ENCODE measurements around the gene ROBO1. TPM values are rescaled to one million over a fixed set of nuclear protein-coding genes. Genes with fewer than 3 reads are reported as not detected.

ROBO1 gene
- total RNA-seq: 27.1 TPM
- long read RNA-seq, full-length matches to known transcripts: 2 of 15 reads
- long read RNA-seq, partial matches to known transcripts: 11 of 15 reads
- long read RNA-seq, other reads (novel, unspliced or antisense): 2 of 15 reads

GRCh38 chr3:79767905-79768267 lies at the start of gene ROBO1:
TSS of gene ROBO1 (minus strand) at chr3:79767998.
- no peak within 1 kb of the TSS for H3K27ac ChIP-seq
- DNase-seq: no peak
- peaks cover 12% of the 10 kb centered on the region for H3K27me3 ChIP-seq
- no peak within 1 kb of the TSS for H3K4me3 ChIP-seq
- H3K4me1 ChIP-seq: no peaks in the 10 kb centered on the region
- no peak for ATAC-seq
- TF ChIP-seq CTCF (IDR thresholded peaks at IDR 0.05): no peak
- intact Hi-C loops (cut with DNase I): no loop called here
- H3K36me3 ChIP-seq: no peaks in the 10 kb centered on the region
- no peaks in the 10 kb centered on the region for H3K9me3 ChIP-seq

DNA sequence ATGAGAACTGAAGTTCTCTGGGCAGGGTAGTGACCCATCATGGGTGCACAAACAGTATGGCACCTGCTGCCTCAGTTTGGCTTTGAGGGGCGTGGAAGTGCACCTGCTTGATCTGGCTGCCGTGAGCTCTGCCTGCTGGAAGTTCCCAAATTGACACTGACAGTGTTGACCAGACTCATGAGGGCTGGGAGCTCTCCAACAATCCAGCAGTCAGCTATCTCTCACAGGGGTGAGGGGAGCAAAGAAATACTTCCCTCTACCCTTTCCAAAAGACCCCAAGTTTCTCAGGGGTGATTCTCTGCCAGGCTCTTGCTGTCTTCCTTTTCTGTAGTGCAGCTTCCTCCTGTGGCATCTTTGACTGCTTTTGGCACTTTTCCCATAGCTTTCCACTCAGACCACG lies 49.4 kb upstream of the ROBO1 start:
- H3K9me3 ChIP-seq: peaks cover 6% of the 10 kb centered on the region
- DNase-seq (no peak), ATAC-seq (no peak)
- no peak for TF ChIP-seq CTCF (IDR thresholded peaks at IDR 0.05)
- H3K27me3 ChIP-seq: no peaks in the 10 kb centered on the region
- H3K27ac ChIP-seq: no peak overlapping the region
- no peaks in the 10 kb centered on the region for H3K36me3 ChIP-seq
- intact Hi-C loops (cut with DNase I): no loop called here
- no peak overlapping the region for H3K4me3 ChIP-seq
- H3K4me1 ChIP-seq: no peaks in the 10 kb centered on the region

DNA sequence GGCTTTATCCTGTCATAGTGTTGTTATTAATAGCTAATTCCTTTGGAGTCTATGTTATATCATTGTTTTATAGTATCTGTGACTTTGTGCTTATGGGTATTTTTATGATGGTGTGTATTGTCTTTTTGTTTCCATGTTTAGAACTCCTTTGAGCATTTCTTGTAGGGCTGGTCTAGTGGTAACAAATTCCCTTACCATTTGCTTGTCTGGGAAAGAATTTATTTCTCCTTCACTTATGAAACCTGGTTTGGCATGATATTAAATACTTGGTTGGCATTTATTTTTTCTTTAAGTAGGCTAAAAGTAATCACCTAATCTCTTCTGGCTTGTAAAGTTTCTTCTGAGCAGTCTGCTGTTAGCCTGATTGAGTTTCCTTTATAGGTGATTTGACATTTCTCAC lies 47.7 kb upstream of the ROBO1 start:
- Histone ChIP-seq H3K36me3 (no peaks in the 10 kb centered on the region), H3K9me3 (peaks cover 6% of the 10 kb centered on the region), H3K27ac (no peak overlapping the region), H3K4me3 (no peak overlapping the region), H3K27me3 (no peaks in the 10 kb centered on the region), H3K4me1 (no peaks in the 10 kb centered on the region)
- ATAC-seq (no peak), DNase-seq (no peak)
- intact Hi-C loops (cut with DNase I): no loop called here
- TF ChIP-seq CTCF (IDR thresholded peaks at IDR 0.05): no peak

- ATAC-seq: no peak
- H3K4me3 ChIP-seq: no peak overlapping the region
- H3K4me1 ChIP-seq: no peaks in the 10 kb centered on the region
- intact Hi-C loops (cut with DNase I): no loop called here
- no peaks in the 10 kb centered on the region for H3K27me3 ChIP-seq
- H3K36me3 ChIP-seq: no peaks in the 10 kb centered on the region
- TF ChIP-seq CTCF (IDR thresholded peaks at IDR 0.05): no peak
- DNase-seq: no peak
- H3K9me3 ChIP-seq: peaks cover 4% of the 10 kb centered on the region
- no peak overlapping the region for H3K27ac ChIP-seq
These were observed 42.8 kb upstream of the ROBO1 start for GRCh38 chr3:79810581-79810980.

DNA sequence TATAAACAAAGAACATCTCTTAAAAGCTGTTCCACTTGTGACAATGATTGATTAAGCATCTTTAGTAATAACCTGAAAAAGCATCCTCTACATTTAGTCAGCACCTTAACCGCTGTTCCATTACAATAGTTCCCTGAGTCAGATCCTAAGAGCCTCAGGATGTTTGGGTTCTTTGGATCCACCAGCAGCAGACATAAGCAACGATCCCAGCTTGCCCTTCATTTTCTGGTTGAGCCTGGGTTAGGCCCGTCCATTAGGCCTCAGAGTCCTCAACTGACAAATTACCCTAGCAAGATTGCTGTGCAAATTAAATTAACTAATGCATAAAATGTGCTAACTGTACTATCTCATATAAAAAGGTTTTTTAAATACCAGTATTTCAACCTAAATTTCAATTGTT lies 42.3 kb upstream of the ROBO1 start:
- Histone ChIP-seq H3K9me3 (no peaks in the 10 kb centered on the region), H3K4me3 (no peak overlapping the region)
- TF ChIP-seq CTCF (IDR thresholded peaks at IDR 0.05): no peak

DNA sequence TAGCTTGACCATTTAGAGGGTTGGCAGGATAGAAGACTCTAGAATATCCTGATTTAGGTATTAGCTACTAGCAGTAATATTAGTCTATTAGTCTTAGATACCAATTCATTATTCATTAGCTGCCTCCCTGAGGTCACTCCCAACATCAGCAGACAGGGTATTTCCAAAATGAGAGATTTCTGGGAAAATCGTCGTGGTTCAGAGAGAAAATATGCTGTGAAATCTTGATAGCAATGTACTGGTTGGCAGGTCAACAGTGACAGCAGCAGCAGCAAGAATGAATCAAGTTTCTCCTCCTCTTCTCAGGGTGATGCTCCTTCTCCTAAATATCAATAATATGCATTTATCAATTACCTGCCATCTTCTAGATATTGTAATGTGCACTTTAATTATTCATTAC lies 41.3 kb upstream of the ROBO1 start:
- H3K27me3 ChIP-seq: no peaks in the 10 kb centered on the region
- DNase-seq: no peak
- H3K4me3 ChIP-seq: no peak overlapping the region
- intact Hi-C loops (cut with DNase I): no loop called here
- no peak overlapping the region for H3K27ac ChIP-seq
- H3K4me1 ChIP-seq: no peaks in the 10 kb centered on the region
- no peaks in the 10 kb centered on the region for H3K36me3 ChIP-seq
- no peak for ATAC-seq
- no peak for TF ChIP-seq CTCF (IDR thresholded peaks at IDR 0.05)
- no peaks in the 10 kb centered on the region for H3K9me3 ChIP-seq

More for the DNA sequence above, 42.3 kb upstream of the ROBO1 start:
- no peaks in the 10 kb centered on the region for H3K36me3 ChIP-seq
- H3K4me1 ChIP-seq: no peaks in the 10 kb centered on the region
- no peak overlapping the region for H3K27ac ChIP-seq
- no peak for ATAC-seq
- no peak for DNase-seq
- H3K27me3 ChIP-seq: no peaks in the 10 kb centered on the region
- intact Hi-C loops (cut with DNase I): no loop called here

Measured in upper lobe of right lung (tissue), 1 donor.